Neural crest cell (in vitro differentiated cells): ENCODE results near the gene TBC1D26. TPM values are rescaled to one million over a fixed set of nuclear protein-coding genes. Genes with fewer than 3 reads are reported as not detected.
"Not testable (repeated sequence)": the region's sequence is repeated elsewhere in the genome, so short reads cannot be mapped to it uniquely, and the experiment has no call there.

Experiments
- DNase-seq: peaks from one replicate; pipeline ENCODE4 v3.0.0; 2021; ENCODE audit warnings: low read depth, mixed read lengths, low spot score
- H3K27ac Mint-ChIP-seq: one replicate; pipeline ENCODE4 v1.8.0; 2021; ENCODE audit warnings: mild to moderate bottlenecking, mixed read lengths; ENCODE audit not compliant: unreplicated experiment
- H3K27me3 Mint-ChIP-seq: 2 replicates; pipeline ENCODE4 v1.8.0; 2021; ENCODE audit warnings: low read depth, mild to moderate bottlenecking, mixed read lengths
- H3K36me3 Mint-ChIP-seq: 2 replicates; pipeline ENCODE4 v1.8.0; 2021; ENCODE audit warnings: low read depth, mild to moderate bottlenecking, mixed read lengths
- H3K4me1 Mint-ChIP-seq: 2 replicates; pipeline ENCODE4 v1.8.0; 2021; ENCODE audit warnings: mixed read lengths
- H3K4me3 Mint-ChIP-seq: one replicate; pipeline ENCODE4 v1.8.0; 2021; ENCODE audit warnings: mild to moderate bottlenecking, mixed read lengths
- H3K9me3 Mint-ChIP-seq: 2 replicates; pipeline ENCODE4 v1.8.0; 2021; ENCODE audit warnings: mixed read lengths
- CTCF ChIP-seq: fragments of 200-600 bp; sonication (generic); conservative IDR thresholded peaks from 2 replicates; pipeline ENCODE4 v1.5.0; 2021; ENCODE audit warnings: antibody characterized with exemption, mild to moderate bottlenecking
- total RNA-seq: library from RNA; stranded (reverse); gene quantifications from 2 replicates; pipeline ENCODE4 v1.2.1, GENCODE V29; 2021

The TBC1D26 gene
- total RNA-seq, 1 donor from 2014 or later = 1.9 TPM

DNA sequence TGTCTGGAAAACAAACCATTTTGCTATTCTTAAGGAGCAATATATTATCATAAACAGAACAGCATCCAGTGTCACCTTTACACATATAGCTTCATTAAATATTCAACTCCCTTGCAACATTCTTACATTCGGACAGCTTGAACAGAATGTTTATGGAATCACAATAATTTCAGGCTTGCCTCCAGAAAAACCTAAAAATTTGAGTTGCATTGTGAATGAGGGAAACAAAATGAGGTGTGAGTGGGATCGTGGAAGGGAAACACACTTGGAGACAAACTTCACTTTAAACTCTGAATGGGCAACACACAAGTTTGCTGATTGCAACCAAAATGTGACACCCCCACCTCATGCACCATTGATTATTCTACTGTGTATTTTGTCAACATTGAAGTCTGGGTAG is 51.4 kb downstream of the TBC1D26 start:
- Mint-ChIP-seq H3K9me3 (peaks cover 6% of the 10 kb centered on the region), H3K4me1 (peaks cover 5% of the 10 kb centered on the region), H3K27ac (no peak overlapping the region), H3K36me3 (peaks cover 11% of the 10 kb centered on the region), H3K27me3 (no peaks in the 10 kb centered on the region), H3K4me3 (no peak overlapping the region)
- no peak for DNase-seq
- TF ChIP-seq CTCF = no peak

GRCh38 chr17:15784351-15784750 is 52.3 kb downstream of the TBC1D26 start:
- not testable (repeated sequence) for H3K27ac Mint-ChIP-seq, H3K4me1 Mint-ChIP-seq, DNase-seq, H3K9me3 Mint-ChIP-seq, H3K27me3 Mint-ChIP-seq, H3K4me3 Mint-ChIP-seq
- peaks cover 10% of the 10 kb centered on the region for H3K36me3 Mint-ChIP-seq

DNA sequence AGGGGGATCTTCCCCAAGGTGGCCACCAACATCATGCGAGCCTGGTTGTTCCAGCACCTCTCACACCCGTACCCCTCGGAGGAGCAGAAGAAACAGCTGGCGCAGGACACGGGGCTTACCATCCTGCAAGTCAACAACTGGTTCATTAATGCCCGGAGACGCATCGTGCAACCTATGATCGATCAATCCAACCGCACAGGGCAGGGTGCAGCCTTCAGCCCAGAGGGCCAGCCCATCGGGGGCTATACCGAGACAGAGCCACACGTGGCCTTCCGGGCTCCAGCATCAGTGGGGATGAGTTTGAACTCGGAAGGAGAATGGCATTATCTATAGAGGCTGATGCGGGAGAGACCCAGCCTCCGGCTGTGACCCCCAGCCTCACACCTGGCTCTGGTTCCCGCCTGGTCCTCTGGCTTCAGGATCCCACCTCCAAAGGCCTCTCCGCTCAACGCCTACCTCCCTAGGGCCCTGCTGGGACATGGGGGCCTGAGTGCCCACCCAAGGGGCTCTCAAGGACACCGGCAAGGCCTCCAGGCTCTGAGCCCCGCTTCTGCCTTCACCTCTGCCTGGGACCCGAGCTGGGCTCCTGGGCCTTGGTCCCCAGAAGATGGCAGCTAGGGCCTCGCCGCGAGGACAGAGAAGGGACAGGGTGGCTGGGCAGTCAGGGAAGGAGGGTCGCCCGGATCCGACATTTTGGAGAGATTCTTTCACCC is 55.4 kb downstream of the TBC1D26 start:
- not testable (repeated sequence) for H3K9me3 Mint-ChIP-seq, H3K27me3 Mint-ChIP-seq, H3K4me1 Mint-ChIP-seq, DNase-seq, H3K27ac Mint-ChIP-seq, H3K4me3 Mint-ChIP-seq, H3K36me3 Mint-ChIP-seq

GRCh38 chr17:15788365-15788764 is 56.3 kb downstream of the TBC1D26 start:
- not testable (repeated sequence) for DNase-seq, H3K4me1 Mint-ChIP-seq, H3K9me3 Mint-ChIP-seq, H3K4me3 Mint-ChIP-seq, H3K27me3 Mint-ChIP-seq, H3K27ac Mint-ChIP-seq, H3K36me3 Mint-ChIP-seq

Other genes starting within 250 kb of the TBC1D26 start
- 9.2 and 15.3 TPM in 2 replicates for gene TVP23C, start 168.8 kb upstream of the TBC1D26 start, total RNA-seq
- gene FBXW10B, start 112.6 kb upstream of the TBC1D26 start, total RNA-seq = 0.55 and 0.82 TPM in 2 replicates
- 31.8 and 34.8 TPM in 2 replicates for gene TRIM16, start 48.0 kb upstream of the TBC1D26 start, total RNA-seq
- 128 and 130 TPM in 2 replicates for gene ZNF286A, start 32.5 kb upstream of the TBC1D26 start, total RNA-seq
- gene ADORA2B, start 212.8 kb downstream of the TBC1D26 start, total RNA-seq = 0.98 and 1.0 TPM in 2 replicates